Activated CD8-positive, alpha-beta memory T cell treated with anti-CD3 and anti-CD28 coated beads for 4 hours (primary cell): ENCODE measurements around the gene TRAPPC8.

Experiments used
- DNase-seq, 2 donors: peaks; one replicate each; pipeline ENCODE4 v3.0.0-alpha.2; 2020; ENCODE audit warnings: low read depth in 2 of 2

Gene TRAPPC8

DNA sequence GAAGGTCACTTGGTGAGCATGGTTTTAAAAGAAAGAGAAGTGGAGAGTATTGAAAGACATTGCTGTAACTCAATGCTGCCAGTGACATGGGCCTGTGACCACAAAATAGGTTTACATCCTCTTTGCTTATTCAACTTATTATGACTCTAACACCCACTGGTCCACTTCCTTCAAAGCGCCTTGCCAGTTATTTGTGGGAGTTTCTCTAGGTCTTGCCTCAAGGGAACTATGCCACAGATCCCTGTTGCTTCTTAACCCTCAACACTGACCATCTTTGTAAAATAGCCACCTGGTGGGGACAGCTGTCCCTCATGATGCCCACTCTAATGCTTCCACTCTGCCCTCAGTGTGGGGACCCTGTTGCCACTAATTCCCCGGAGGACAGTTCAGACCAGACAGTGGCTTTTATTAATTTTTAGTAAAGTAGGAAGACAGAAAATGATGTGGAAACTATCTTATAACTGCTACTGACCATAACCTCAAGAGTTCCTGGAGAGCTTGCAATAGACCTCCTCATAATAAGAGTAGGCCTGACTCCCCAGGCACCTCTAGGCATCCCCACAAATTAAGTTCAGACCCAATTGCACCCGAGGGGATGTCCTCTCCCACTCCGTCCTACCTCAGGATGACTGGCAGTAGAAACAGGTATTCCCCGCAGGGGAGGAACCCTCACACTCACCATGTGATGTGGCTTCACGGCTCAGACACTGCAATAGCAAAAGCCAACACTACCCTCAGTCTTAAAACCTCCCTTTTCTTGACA, 150.9 kb downstream of the TRAPPC8 start:
- no peak for DNase-seq

- DNase-seq, result no peak
Observed at GRCh38 chr18:31789409-31789808, 153.5 kb downstream of the TRAPPC8 start.

- DNase-seq, result no peak
Observed at GRCh38 chr18:31783059-31783458, 159.9 kb downstream of the TRAPPC8 start.
